Mucosa of descending colon (tissue), 3 donors: ENCODE results near the gene DISP2. TPM values are rescaled to one million over a fixed set of nuclear protein-coding genes. Genes with fewer than 3 reads are reported as not detected.

Experiments used
- ATAC-seq: fragments of 200-7000 bp; cut with Tn5 transposase; one replicate; pipeline ENCODE4 v1.9.1; 2020; ENCODE audit warnings: mild to moderate bottlenecking, moderate library complexity
- DNase-seq, 3 donors: peaks; one replicate each; pipeline ENCODE4 v3.0.0-alpha.2; 2020
- H3K36me3 ChIP-seq: fragments of 200-600 bp; one replicate; pipeline ENCODE4 v1.8.0; 2021; ENCODE audit warnings: low read depth, mild to moderate bottlenecking
- H3K4me1 ChIP-seq: fragments of 200-600 bp; one replicate; pipeline ENCODE4 v1.8.0; 2021; ENCODE audit warnings: low read depth, mild to moderate bottlenecking
- H3K4me3 ChIP-seq: fragments of 200-600 bp; one replicate; pipeline ENCODE4 v1.8.0; 2021; ENCODE audit warnings: mild to moderate bottlenecking
- H3K9me3 ChIP-seq: fragments of 200-600 bp; one replicate; pipeline ENCODE4 v1.8.0; 2021; ENCODE audit warnings: mild to moderate bottlenecking
- intact Hi-C, 2 donors: fragments of 100-400 bp; cut with DNase I in 1 of 2; cut with micrococcal nuclease in 1 of 2; formaldehyde crosslinking; loops; one replicate each; pipeline versions ENCODE4 v1.11.0 to v1.11.1; 2022; cut with DNase I, micrococcal nuclease
- total RNA-seq, 3 donors: library from RNA; stranded (reverse); fragmentation: NEBNext Ultra II Directional in 2 of 3; extraction: Animal tissue kit (Norgen Biotek cat#: 25700) in 2 of 3; gene quantifications; one replicate each; pipeline versions ENCODE4 v1.2.1 to v1.2.4, GENCODE V29; 2021 to 2023
- TF ChIP-seq, protein P1 (sequence below): fragments of 200-600 bp; IDR thresholded peaks from one replicate; pipeline ENCODE4 v1.8.0; 2022; ENCODE audit warnings: antibody characterized with exemption, mild to moderate bottlenecking
- donor health status: DM: no; HTN: no; CAD: no; lungs with moderate emphysema.
- donor health status: DM: no; HTN: no; CAD: no.
- donor health status: DM: no; HTN: yes; CAD: no.

DISP2 gene
- total RNA-seq, 3 donors from 2014 or later: 5.1 to 23.4 (median 16.1) TPM

DNA sequence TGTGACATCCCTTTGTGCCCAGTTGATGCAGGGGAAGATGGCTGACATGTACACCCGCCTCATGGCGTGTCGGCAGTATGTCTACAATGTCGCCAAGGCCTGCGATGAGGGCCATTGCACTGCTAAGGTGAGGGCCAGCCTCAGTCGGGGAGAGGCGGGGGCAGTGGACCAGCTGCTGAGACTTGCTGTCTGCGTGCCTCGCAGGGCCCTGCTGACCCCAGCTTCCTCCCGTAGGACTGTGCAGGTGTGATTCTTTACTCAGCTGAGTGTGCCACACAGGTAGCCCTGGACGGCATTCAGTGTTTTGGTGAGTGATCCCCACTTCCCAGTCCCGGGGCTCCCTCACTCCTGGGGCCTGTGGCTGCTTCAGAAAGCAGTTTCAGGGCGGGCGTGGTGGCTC is 58.0 kb downstream of the DISP2 start:
- ATAC-seq (no peak), DNase-seq (no peak)
- no peak overlapping the region for H3K4me3 ChIP-seq
- intact Hi-C loops: no loop called here
- H3K9me3 ChIP-seq: no peaks in the 10 kb centered on the region
- H3K36me3 ChIP-seq: peaks cover 4% of the 10 kb centered on the region
- TF ChIP-seq, protein P1, sequence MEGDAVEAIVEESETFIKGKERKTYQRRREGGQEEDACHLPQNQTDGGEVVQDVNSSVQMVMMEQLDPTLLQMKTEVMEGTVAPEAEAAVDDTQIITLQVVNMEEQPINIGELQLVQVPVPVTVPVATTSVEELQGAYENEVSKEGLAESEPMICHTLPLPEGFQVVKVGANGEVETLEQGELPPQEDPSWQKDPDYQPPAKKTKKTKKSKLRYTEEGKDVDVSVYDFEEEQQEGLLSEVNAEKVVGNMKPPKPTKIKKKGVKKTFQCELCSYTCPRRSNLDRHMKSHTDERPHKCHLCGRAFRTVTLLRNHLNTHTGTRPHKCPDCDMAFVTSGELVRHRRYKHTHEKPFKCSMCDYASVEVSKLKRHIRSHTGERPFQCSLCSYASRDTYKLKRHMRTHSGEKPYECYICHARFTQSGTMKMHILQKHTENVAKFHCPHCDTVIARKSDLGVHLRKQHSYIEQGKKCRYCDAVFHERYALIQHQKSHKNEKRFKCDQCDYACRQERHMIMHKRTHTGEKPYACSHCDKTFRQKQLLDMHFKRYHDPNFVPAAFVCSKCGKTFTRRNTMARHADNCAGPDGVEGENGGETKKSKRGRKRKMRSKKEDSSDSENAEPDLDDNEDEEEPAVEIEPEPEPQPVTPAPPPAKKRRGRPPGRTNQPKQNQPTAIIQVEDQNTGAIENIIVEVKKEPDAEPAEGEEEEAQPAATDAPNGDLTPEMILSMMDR: no peak
- H3K4me1 ChIP-seq: peaks cover 17% of the 10 kb centered on the region

DNA sequence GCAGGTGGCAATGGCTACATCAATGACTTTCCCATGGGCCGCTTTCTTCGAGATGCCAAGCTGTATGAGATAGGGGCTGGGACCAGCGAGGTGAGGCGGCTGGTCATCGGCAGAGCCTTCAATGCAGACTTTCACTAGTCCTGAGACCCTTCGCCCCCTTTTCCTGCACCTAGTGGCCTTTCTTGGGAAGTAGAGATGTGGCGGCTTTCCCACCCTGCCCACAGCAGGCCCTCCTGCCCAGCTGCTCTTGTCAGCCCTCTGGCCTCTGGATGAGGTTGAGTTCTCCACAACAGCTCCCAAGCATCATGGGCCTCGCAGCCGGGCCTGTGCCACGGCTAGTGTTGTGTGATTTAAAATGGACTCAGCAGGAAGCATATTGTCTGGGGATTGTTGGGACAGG is 60.1 kb downstream of the DISP2 start:
- peaks cover 16% of the 10 kb centered on the region for H3K4me1 ChIP-seq
- no peak for ATAC-seq
- H3K36me3 ChIP-seq: peaks cover 4% of the 10 kb centered on the region
- H3K9me3 ChIP-seq: no peaks in the 10 kb centered on the region
- DNase-seq: no peak
- no peak overlapping the region for H3K4me3 ChIP-seq
- intact Hi-C loops: no loop called here
- TF ChIP-seq, protein P1: no peak

DNA sequence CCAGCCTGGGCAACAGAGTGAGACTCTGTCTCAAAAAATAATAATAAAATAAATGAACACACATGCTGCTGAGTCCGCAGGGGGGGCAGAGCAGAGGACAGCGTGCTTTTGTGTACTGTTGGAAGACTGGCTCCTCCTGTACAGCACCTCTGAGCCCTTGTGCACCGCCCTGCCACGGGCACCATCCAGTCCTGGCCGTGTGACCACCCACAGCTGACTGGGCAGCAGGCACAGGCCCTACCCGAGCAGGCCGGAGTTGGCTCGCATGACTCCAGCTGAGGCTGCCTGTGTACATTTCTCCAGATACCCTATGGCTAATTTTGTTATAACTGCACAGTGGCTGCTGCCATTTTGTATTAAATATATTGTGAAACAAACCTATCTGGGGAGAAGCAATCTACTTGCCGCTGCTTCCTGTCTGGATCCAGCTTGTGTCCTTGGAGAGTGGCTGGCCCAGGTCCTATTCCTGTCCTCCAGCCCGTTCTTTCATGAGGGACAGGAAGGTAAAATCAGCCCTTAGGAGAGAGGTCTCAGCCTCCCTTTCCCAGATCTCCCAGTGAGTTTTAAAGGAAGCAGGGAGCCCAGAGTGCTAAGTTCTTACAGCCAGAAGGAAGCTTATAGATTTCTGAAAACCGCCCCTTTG is 62.2 kb downstream of the DISP2 start:
- DNase-seq (no peak), ATAC-seq (peak; percentile 19)
- intact Hi-C loops: no loop called here
- no peaks in the 10 kb centered on the region for H3K9me3 ChIP-seq
- TF ChIP-seq, protein P1: no peak
- no peaks in the 10 kb centered on the region for H3K36me3 ChIP-seq
- H3K4me1 ChIP-seq: peaks cover 16% of the 10 kb centered on the region
- H3K4me3 ChIP-seq: no peak overlapping the region

DNA sequence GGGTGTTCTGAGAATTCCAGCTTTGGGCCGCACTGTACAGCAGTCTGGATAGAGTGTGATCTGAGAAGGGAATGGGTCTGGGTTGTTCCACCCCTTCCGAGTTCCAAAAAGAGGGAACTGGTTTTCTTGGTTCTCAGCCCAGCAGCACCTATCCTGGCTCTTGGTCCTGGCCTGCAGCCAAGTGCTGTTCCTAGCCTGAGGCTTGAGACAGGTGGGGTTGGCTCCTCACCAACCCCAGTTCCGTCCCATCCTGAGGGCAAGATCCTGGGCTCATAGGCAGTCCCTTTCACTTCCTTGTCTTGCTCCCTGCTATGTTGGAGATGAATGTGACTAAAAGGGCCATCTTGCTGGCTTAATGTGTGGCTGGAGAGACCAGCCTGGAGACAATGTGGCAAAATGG is 62.8 kb downstream of the DISP2 start:
- Histone ChIP-seq H3K4me3 (no peak overlapping the region), H3K36me3 (no peaks in the 10 kb centered on the region), H3K9me3 (no peaks in the 10 kb centered on the region), H3K4me1 (peaks cover 16% of the 10 kb centered on the region)
- intact Hi-C loops: no loop called here
- TF ChIP-seq, protein P1: no peak
- ATAC-seq: peak; percentile 85
- DNase-seq: peak; percentile 88 to 90 (median 90)

DNA sequence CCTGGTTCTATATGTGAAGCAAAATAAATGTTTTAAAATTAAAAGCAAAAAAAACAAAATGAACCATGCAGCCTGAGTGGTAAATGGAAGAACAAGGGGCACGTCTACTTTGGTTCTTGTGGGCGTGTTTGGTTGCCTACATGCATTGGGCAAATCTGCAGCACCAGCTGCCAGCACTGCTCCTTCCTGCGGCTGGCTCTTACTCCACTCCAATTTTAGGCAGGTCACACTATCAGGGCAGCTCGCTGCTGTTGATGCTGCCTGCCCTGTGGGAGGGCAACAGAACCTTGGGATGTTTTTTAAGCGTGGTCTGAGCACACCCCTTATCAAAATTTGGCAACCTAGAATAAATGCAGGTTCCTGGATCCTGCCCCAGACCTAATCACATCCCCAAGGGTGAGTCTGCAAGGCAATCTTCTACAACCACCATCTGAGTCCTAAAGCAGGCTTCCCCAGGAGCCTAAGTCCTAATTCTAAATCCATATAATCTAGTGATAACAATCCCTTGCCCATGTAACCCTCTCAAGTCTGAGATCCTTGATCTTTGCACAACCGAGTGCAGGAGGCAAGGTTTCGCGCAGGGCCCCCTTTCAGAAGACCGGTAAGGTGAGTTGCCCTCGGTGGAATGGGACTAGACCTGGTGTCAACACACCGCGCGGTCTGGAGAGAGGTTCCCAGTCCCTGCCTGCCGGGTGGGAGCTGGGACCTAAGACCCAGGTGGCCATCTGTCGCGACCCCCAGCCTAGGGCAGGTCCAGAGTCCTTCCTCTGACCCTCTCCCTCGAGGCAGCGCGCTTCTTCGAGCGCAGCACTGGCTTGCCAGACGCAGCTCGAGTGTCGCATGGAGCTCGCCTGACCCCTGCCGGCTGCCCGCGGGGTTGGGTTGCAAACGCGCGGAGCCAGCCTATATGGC is 63.5 kb downstream of the DISP2 start:
- ATAC-seq (peak; percentile 91), DNase-seq (peak; percentile 86 to 92 (median 90))
- no peaks in the 10 kb centered on the region for H3K9me3 ChIP-seq
- H3K4me3 ChIP-seq: no peak overlapping the region
- no peaks in the 10 kb centered on the region for H3K36me3 ChIP-seq
- H3K4me1 ChIP-seq: peaks cover 16% of the 10 kb centered on the region
- intact Hi-C loops: no loop called here
- TF ChIP-seq, protein P1: peak; percentile 89
